Measurements from ENCODE around the gene DTNB.

GRCh38 chr2:25387876-25388449, 285.4 kb downstream of the DTNB start:
- no peak for TF ChIP-seq CTCF (IDR thresholded peaks at IDR 0.05; ENCODE audit: low read depth, low read length)
- TF ChIP-seq EZH2phosphoT487 (IDR thresholded peaks at IDR 0.05; ENCODE audit: low read depth) = no peak
